Measurements from ENCODE around the gene SCAMP4. TPM values are rescaled to one million over a fixed set of nuclear protein-coding genes. Genes with fewer than 3 reads are reported as not detected.

SCAMP4 gene
- total and polyA plus RNA-seq, 2 of the 13 experiments (the other 11 are each of a cell fraction or from before 2014, with no cell fraction given): 10.7 to 13.7 TPM

DNA sequence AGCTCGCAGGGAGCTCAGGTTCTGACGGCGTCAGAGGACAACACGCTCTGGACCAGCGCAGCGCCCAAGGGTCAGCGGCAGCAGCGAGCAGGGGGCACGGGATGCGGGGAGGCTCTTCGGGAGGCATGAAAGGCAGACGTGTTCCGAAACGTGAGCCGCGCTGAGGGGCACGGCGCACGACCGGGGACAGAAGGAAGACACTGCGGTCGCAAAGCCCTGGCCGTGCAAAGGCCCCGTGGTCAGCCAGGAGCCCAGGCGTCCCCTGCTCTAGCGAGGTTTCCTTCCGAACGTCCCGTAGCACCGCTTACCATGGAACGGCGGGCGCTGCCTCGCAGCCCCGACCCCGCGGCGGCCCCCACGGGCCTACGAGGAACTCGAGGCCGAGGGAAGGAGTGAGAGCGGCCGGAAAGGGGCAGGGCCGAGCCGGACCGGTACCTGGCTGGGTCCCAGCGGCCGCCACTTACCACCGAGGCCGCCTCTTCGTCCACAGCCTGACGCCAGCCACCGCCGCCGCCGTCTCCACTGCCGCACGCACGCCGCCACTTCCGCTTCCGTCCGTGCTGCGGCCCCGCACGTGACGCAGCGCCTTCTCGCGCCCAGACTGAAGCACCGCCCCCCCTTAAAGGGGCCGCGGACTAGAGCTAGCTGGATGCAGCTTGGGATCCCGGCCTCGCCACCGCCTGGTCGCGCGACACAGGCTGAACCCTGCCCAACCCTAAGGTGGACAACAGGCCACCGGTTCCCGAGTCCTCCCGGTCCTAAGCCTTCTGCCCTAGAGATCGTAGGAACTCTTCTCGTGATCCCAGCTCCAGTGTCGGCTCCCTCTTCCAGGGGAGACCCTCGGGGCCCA, 29.3 kb upstream of the SCAMP4 start (continued):
- TF ChIP-seq, protein P1, sequence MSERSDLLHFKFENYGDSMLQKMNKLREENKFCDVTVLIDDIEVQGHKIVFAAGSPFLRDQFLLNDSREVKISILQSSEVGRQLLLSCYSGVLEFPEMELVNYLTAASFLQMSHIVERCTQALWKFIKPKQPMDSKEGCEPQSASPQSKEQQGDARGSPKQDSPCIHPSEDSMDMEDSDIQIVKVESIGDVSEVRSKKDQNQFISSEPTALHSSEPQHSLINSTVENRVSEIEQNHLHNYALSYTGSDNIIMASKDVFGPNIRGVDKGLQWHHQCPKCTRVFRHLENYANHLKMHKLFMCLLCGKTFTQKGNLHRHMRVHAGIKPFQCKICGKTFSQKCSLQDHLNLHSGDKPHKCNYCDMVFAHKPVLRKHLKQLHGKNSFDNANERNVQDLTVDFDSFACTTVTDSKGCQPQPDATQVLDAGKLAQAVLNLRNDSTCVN (CRISPR knock-in tag; IDR thresholded peaks at IDR 0.05; ENCODE audit: borderline replicate concordance): peak; percentile 51; the same call in 1 of the 2 replicates
- TF ChIP-seq ZBED4 (CRISPR knock-in tag; IDR thresholded peaks at IDR 0.05; ENCODE audit: borderline replicate concordance) (no peak; the same call in 1 of the 2 replicates), SAP130 (CRISPR knock-in tag; IDR thresholded peaks at IDR 0.05; ENCODE audit: low read depth) (peak; percentile 99), ZNF317 (CRISPR knock-in tag; IDR thresholded peaks at IDR 0.05) (no peak), ZNF251 (CRISPR knock-in tag; IDR thresholded peaks at IDR 0.05) (0 out of 2 replicates have a peak, but pooled peaks have one; percentile 29), ISL2 (CRISPR knock-in tag; IDR thresholded peaks at IDR 0.05) (peak; percentile 64), ZBTB7A (CRISPR knock-in tag; IDR thresholded peaks at IDR 0.05) (peak; percentile 66; the same call in 1 of the 2 replicates), TBX2 (CRISPR knock-in tag; IDR thresholded peaks at IDR 0.05; ENCODE audit: borderline replicate concordance) (peak; percentile 97), HOXA7 (CRISPR knock-in tag; IDR thresholded peaks at IDR 0.05) (no peak), ZNF83 (CRISPR knock-in tag; IDR thresholded peaks at IDR 0.05; ENCODE audit: borderline replicate concordance) (no peak), HNF1B (CRISPR knock-in tag; IDR thresholded peaks at IDR 0.05) (peak; percentile 55), ZNF616 (CRISPR knock-in tag; IDR thresholded peaks at IDR 0.05; ENCODE audit: low read depth) (no peak; the same call in 1 of the 2 replicates), MAFK (conservative IDR thresholded peaks at IDR 0.05 in 1 of 2, IDR thresholded peaks at IDR 0.05 in 1 of 2; ENCODE audit: low read length in 2 of 2) (no peak), GTF2F1 (IDR thresholded peaks at IDR 0.05; ENCODE audit: low read length) (no peak), FOXA1 (IDR thresholded peaks at IDR 0.05) (no peak), FOXA1 (CRISPR knock-in tag; IDR thresholded peaks at IDR 0.05) (peak; percentile 54; the same call in 1 of the 2 replicates)
- TF ChIP-seq, protein P2, sequence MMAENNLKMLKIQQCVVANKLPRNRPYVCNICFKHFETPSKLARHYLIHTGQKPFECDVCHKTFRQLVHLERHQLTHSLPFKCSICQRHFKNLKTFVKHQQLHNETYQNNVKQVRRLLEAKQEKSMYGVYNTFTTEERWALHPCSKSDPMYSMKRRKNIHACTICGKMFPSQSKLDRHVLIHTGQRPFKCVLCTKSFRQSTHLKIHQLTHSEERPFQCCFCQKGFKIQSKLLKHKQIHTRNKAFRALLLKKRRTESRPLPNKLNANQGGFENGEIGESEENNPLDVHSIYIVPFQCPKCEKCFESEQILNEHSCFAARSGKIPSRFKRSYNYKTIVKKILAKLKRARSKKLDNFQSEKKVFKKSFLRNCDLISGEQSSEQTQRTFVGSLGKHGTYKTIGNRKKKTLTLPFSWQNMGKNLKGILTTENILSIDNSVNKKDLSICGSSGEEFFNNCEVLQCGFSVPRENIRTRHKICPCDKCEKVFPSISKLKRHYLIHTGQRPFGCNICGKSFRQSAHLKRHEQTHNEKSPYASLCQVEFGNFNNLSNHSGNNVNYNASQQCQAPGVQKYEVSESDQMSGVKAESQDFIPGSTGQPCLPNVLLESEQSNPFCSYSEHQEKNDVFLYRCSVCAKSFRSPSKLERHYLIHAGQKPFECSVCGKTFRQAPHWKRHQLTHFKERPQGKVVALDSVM (CRISPR knock-in tag; IDR thresholded peaks at IDR 0.05): 0 out of 2 replicates have a peak, but pooled peaks have one; percentile 14
- TF ChIP-seq, protein P3, sequence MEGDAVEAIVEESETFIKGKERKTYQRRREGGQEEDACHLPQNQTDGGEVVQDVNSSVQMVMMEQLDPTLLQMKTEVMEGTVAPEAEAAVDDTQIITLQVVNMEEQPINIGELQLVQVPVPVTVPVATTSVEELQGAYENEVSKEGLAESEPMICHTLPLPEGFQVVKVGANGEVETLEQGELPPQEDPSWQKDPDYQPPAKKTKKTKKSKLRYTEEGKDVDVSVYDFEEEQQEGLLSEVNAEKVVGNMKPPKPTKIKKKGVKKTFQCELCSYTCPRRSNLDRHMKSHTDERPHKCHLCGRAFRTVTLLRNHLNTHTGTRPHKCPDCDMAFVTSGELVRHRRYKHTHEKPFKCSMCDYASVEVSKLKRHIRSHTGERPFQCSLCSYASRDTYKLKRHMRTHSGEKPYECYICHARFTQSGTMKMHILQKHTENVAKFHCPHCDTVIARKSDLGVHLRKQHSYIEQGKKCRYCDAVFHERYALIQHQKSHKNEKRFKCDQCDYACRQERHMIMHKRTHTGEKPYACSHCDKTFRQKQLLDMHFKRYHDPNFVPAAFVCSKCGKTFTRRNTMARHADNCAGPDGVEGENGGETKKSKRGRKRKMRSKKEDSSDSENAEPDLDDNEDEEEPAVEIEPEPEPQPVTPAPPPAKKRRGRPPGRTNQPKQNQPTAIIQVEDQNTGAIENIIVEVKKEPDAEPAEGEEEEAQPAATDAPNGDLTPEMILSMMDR (CRISPR knock-in tag; IDR thresholded peaks at IDR 0.05): peak; percentile 39

Measured in HepG2 (cell line).